HG03460 (cell line): ENCODE data around the gene DKC1.
A peak's percentile ranks its signal among the peaks of the same experiment; 100 is the strongest.

Experiments
- ATAC-seq: cut with Tn5 transposase; IDR thresholded peaks from one replicate; pipeline ENCODE4 v1.9.1; 2021; ENCODE audit not compliant: unreplicated experiment

DKC1 gene

DNA sequence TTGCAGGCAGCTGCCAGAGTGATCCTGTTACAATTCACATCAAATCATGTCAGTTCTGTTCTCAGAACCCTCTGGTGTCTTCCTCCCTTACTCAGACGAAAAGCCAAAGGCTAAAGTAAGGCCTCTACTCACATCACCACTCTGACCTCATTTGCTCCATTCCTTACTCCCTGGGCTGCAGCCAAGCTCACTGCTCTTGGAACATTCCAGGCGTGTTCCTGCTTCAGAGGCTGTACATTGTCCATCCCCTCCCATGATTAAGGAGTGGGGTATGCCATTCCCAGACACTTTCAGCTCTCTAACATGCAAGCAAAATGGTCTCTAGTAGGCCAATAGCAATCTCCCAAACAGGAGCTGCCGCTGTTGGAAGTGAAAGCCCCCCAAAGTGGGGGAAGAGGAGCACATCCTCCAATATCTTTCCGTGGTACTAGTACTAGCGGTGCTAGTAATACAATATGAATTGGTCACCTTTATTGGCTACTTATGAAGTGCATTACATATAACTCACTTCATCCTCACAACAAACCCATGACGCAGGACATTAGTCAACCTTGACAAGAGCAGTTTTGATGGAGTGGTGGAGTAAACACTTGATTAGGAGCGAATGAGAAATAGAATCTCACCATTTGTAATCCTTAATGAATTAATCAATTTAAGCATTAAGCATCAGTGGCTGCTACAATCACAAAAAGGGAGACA lies 26.8 kb upstream of the DKC1 start:
- ATAC-seq: no peak

DNA sequence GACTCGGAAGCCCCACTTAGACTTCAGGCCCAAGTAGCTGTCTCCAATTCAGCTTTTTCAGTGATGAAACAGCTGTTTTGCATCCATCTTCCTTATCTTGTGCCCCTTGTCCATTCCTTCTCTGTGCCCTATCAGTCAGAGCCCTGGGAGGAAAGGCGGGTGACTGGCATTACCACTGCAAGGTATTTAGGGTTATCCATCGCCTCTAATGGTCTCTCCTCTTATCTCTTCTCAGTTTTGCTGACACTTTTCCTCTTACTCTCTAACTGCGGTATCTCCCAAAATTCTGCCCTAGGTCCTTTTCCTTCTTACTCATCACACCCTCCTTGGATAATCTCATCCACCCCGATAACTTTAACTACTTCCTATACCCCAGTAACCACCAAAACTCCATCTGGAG lies 25.5 kb upstream of the DKC1 start:
- no peak for ATAC-seq

DNA sequence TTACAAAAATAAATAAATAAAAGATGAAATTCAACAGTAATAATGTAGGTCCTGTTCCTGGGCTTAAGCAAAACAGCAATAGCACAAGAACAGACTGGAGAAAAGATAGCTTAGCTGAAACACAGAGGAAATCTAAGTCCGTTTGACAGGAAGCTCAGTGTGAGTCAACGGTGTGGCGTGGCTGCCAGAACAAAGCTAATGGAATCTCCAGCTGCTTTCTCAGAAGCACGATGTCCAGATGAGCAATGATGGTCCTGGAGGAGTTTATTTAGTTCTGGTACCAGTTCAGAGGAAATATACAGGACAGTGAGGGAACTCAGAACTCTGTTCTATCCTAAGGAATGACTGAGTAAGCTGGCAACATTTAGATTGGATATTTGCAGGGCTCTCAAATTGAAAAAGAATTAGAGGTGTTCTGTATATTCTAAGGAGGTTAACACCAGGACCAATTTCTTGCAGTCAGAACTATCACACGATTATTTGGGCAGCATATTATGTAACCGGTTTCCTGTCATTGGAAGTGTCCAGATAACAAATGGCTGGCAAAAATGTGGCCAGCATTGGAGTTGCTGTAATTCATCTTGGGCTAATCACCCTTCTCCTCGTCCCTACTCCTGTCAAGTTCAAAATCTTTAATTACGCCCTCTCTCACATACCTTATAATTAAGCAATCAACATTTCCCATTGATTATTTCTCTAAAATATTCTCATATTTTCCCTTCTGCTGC lies 24.5 kb upstream of the DKC1 start:
- no peak for ATAC-seq

DNA sequence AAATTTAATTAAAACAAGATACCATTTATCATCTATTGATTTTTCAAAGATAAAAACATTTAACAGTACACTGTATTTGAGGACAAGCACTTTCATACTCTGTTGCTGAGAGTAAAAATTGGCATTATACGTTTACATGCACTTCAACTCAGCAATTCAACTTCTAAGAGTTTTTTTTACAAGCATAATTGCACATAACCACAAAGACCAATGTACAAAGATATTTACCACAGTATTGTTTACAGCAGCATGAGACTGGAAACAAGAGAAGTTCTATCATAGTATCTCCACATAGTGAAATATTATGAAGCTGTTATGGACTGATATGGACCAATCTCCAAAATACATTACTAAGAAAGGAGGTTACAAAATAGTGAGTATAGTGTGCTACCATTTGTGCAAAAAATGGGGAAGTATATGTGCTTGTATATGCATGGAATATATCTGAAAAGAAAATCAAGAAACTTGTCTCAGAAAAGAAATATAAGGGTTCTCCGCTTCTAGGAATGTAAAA lies 22.7 kb upstream of the DKC1 start:
- ATAC-seq: no peak

DNA sequence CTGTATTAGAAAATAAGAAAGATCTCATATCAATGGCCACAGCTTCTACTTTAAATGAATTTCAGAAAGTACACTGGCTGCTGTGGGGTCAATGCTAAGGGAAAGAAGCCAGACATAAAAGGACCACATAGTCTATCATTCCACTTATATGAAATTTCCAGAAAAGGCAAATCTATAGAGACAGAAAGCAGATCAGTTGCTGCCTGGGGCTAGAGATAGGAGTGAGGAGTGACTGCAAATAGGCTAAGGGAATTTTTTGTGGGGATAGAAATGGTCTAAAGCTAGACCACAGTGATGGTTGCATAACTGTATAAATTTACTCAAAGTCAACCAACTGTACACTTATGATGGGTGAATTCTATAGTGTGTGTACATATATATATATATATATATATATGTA lies 20.1 kb upstream of the DKC1 start:
- no peak for ATAC-seq

DNA sequence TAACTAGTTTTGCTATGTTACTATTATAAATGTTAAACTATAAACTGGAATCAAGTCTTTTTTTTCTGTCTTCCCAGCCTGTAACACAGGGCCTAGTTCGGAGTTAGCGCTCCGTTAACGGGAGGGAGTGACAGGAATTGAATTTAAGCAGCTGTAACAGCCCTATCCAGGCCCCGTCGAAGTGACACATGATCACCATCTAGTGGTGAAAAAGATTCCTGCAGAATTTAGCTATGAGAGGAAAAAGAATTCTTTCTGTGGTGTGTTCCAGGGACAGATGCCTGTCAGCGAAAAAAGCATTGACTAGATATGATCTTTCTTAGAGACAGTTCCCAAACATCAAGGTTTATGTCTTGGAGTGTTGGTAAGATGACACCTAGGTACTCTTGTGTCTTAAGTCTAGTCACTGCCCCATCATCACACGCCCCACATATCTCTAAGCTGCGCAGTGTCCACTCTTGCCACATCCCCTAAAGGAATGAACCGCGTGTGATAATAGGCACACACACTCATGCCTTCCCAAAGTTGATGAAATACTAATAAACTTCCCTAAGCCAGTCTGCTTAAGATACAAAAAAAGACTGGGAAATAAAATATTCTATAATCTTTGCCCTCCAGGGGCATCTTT lies 13.8 kb upstream of the DKC1 start:
- ATAC-seq: no peak

DNA sequence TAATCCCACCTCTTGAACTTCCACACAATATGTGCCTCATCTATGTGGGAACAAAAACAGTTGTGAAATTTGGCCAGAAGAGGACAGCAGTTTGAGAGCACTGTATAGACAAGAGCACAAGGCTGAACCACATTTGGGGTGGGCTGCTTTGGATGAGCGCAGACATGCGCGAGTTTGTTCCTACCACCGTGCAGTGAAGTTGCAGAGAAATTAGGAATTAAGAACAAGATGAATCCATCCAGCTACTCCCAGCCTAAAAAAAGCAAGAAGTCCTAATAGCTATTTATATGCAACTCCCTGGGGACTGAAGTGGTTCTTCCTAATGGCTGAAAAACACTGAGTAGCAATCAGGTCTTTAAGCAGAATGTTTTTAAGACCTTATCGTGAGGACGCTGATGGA lies 12.8 kb upstream of the DKC1 start:
- no peak for ATAC-seq

DNA sequence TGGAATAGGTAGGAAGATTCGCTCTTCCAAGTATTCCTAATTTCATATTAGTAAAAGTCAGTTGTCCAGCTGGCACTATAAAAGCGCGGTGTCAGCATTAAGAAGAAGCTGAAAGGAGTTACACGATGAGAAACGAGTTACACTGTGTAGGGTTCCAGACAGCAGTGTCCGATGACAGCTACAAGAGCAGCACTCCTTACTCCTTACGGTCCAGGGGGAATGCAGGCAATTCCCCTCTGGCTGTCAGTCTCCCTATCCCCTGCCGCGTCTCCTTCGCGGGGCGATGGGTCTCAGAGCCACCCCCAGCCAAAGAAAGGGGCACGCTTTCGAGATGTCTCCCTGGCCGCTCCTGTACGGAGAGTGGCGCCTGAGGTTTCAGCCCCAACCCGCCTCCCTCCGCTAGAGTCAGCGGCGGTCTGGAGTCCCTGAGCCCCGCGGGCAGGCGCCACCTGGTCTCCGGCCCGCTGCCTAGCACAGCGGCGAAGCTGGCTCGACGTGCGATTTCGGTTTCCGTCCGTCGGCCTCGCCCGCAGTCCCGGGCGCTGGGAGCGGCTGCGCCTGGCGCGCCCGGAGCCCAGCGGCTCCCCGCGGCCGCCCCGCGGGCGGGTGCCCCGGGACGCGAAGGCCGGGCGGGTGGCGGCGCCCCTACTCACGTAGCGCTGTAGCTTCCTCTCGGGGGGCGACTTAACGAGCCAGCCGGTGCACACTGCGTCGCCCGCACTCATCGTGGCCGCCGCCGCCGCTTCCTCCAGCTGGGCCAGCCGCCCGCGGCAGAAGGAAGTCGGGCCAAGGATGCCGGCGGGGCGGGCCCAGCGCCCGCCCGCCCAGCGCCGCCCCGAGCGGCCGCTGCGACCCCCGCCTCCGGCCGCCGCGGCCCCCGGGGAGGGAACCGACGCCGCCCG lies 12.1 kb upstream of the DKC1 start, which contains the start of gene GAB3:
Gene GAB3 (minus strand): TSS at position 777 of the 902 bp plus-strand sequence. CDS start 52 bp downstream, at position 725.
- peak; percentile 68 for ATAC-seq

DNA sequence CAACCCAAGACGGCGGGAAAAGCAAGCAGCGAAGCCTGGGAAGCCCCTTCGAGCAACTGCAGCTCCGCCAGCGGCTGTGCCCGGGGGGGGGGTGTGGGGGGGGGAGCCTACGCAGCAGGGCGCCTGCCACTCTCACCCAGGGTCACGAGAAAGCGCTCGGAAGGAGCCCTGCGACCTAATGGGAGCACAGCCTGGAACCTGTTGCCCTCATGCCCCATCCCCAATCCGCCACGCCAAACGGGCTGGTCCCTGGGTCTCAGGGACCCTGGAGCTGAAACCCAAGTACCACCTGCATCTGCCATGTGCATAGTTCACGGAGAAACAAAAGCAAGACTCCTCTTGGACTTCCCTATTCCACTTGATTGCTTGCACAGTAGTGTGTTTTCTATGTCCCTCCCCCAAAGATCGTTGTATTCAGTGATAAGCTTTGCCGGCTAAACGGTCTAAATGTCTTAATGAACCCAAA lies 11.4 kb upstream of the DKC1 start:
- no peak for ATAC-seq

DNA sequence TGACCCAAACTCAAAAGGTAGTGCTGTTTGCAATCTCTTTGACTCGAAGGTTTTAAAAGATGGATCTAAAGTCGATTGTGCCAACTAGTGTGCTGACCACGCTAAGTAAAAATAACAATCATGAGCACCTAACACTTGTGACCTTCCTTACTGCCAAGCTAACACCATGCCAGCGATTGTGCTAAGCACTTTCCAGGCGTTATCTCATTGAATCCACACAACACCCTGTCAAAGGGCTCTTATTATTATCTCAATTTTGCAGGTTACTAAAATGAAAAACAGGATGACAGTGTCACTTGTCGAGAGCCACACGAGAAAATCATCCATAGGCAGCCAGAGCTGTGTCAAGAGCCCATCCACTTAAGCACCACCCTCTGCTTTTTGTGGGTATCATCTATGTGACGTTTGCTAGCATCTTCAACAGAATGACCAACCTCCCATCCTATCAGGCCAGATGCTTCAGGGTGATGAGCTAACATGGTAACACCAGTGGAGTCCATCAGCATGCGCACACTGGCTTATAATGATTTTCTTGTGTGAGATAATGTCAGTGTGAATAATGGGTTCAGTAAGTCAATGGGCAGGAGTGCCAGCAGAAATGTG lies 10.9 kb upstream of the DKC1 start:
- no peak for ATAC-seq

DNA sequence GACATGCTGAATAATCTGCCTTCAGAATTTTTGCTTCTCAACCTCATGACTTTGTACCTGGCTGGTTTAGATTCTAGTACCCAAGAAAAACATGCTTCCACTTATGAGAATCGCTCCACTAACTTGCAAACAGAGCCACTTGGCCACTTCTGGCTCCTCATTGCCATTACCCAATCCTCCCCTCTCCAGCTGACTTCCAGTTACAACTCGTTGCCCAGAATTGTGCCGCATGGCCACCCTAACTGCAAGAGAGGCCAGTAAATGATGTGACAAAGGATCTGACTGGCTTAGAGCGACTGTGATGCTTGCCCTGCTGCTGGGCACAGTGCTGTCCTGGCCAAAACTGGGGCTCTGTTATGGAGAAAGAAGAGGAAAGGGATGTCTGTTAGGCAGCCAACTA lies 4.0 kb upstream of the DKC1 start:
- ATAC-seq: no peak

DNA sequence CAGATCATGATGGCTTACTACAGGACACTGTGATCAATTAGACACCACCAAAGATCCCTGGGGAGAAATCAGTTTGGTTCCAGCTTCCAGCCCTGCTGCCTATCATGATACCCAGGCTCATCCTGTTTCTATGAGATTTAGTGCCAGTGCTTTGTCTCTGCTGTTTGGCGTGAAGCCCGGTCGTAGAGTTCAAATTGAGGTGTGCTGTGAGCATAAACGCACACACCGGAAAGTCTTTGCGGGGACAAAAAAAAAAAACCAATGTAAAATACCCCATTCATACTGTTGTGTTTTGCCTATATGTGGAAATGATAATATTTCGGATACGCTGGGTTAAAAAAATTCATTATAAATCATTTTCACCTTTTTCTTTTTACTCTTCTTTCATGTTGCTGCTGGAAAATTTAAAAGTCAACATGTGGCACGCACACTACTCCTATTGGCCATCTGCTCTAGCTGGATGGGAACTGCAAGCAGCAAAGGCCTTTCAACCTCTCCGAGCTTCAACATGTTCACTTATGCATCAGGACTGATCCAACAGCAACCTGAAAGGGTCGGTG lies 607 bp upstream of the DKC1 start:
- ATAC-seq: no peak

DNA sequence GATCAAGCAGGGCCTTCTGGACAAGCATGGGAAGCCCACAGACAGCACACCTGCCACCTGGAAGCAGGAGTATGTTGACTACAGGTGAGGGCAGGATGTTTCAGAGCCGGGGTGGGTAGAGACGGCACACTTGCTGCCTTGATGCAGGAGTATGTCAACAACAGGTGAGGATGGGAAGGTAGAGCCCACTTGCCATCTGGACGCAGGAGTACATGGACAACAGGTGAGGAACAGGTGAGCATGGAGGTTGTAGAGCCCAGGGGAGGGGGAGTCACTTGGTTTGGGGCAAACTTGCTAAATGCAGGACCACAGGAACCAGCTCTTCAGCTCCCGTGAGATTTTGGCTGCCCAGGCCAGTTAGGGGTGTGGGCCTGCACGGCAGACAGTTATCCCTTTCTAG lies 12.0 kb downstream of the DKC1 start:
- no peak for ATAC-seq

DNA sequence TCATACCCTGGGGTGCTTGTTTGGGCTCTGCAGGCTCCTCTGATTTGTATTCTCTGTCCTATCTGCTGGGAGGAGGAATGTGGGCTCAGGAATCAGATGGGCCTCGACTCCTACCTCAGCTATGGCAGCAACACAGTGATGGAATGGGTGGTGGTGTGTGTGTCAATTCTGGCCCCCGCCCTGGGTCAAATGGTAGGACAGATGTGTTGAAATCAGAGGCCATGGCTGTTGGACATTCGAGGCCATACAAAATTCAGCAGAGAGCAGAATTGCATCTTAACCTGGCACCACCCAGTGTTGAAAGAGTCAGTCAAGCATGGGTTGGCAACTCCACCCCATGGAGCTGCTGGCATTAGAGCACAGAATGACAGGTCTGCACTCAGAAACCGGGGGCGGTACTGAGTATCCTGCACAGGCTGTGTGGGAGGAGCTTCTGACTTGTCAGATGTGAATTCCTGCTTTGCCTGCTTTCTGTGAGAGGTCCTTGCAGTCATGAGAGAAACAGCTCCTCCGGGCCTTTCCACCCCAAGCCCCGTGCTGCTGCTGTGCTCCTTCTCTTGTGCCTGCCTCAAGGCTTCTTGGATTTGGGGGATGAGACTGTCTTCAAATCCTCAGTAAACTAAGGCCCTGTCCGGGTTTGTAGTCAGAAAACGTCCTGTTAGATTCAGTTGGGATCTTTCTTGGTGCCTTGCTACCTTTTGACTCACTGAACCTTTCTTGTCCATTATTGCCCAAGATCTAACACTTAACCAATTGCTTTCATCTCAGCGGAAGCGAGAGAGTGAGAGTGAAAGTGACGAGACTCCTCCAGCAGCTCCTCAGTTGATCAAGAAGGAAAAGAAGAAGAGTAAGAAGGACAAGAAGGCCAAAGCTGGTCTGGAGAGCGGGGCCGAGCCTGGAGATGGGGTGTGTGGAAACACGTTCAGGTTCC lies 13.0 kb downstream of the DKC1 start:
- ATAC-seq: no peak

DNA sequence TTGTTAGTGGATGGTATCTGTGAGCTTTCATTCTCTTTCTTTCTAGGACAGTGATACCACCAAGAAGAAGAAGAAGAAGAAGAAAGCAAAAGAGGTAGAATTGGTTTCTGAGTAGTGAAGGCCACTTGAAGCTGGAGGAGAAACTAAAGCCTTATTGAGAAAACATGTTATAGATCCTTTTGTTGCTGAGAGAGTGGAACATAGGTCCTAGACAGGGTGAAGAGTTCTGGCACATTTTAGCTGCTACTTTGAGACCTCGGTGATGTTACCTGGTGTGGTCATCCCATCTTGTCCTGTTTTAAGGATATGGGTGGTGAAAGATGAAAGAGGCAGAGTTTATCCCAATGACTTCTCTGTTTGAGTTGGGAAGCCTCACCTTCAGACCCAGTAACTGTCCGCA lies 14.1 kb downstream of the DKC1 start:
- ATAC-seq: no peak

DNA sequence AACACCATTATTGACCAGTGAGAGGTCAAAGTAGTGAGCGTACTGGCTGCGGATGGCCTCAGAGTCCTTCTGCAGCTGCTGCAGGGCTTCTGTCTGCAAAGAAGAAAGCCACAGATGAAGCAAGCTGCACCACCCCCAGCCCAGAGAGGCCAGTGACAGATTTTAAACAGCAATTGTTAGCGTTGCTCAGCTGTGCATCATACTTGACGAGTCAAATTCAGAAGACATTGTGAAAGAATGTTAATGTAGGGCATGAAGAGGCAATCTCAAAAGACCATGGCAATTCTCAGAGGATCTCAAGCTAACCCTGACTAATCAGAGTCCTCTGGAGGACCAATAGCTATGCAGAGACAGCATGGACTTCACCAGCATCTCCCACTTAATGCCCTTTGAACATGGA lies 16.6 kb downstream of the DKC1 start:
- ATAC-seq: no peak

DNA sequence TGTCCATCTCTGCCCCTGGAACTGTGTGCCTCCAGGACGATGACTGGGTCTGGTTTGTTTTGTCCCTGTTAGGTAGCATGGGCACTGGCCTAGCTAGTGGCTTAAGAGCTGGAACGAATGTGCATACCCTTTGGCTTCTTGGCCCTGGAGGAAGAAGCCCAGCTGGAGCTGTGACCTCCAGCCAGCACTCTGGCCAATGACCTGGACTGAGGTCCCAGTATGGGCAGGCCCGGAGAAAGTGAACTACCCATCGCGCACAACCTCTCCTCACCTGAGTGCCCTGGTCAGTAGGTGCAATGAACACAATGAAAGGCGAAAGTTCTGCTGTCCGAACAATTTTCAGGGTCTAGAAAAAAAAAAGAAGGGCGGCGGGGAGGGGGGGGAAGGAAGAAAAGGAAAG lies 18.3 kb downstream of the DKC1 start:
- no peak for ATAC-seq

DNA sequence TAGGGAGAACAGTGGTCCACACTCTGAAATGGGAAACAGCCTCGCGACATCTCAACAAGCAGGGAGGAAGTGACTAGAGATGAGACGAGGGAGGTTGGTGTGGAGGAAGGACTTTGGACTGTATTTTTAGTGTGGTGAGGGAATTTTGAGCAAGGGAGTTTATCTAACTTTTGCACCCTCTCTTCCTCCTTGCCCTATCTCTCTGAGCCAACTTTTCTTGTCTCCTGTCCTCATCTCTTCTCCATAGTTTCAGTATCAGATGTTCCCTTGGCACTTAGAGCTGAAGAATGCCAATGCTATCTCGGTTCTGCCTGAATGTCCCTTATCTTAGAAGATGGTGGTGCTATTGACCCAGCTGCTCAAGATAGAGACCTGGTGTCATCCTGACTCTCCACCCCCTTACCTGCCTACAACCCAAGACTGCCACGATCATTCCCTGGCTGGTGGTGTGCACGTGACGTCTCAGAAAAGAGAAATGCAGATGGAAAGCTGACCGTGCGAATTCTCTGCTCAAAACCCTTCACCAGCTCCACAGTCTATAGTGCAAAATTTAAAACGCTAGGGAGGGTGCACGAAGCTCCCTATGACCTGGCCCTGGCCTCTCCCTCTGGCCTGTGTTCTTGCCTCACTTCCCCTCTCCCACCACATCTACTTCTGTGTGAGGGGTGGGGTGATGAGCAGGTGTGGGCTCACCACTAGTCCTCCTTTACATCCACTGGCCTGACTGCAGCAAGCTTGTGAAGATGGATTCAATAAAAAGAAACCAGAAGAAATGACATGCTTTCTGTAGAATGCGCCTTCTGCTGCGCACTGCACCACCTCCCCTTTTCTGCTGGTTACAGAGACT lies 21.7 kb downstream of the DKC1 start:
- ATAC-seq: no peak
